HepG2 (cell line): Measurements from ENCODE around the gene TRAP1. TPM values are rescaled to one million over a fixed set of nuclear protein-coding genes. Genes with fewer than 3 reads are reported as not detected.

Experiments
- IKZF1 ChIP-seq: fragments of 450-650 bp; IDR thresholded peaks from 2 replicates; pipeline ENCODE4 v1.7.1; 2016
- NCOA5 ChIP-seq: sonication (generic); formaldehyde crosslinking; IDR thresholded peaks from 2 replicates; pipeline ENCODE4 v1.4.0; 2020; ENCODE audit warnings: missing genetic modification reagents
- NCOR1 ChIP-seq: fragments of 200-600 bp; sonication (generic); IDR thresholded peaks from 2 replicates; pipeline ENCODE4 v1.7.0; 2017; ENCODE audit warnings: antibody characterized with exemption, low read length, borderline replicate concordance
- NFIB ChIP-seq: sonication (generic); formaldehyde crosslinking; IDR thresholded peaks from 2 replicates; pipeline ENCODE4 v1.9.0; 2021; ENCODE audit warnings: missing genetic modification reagents, mild to moderate bottlenecking, borderline replicate concordance
- SMAD1 ChIP-seq: sonication (generic); formaldehyde crosslinking; IDR thresholded peaks from 2 replicates; pipeline ENCODE4 v1.4.0; 2020; ENCODE audit warnings: missing genetic modification reagents, low read depth, mild to moderate bottlenecking, borderline replicate concordance
- SOX5 ChIP-seq: IDR thresholded peaks from 2 replicates; pipeline ENCODE4 v1.6.1; 2016; ENCODE audit warnings: borderline replicate concordance
- SP140L ChIP-seq: sonication (generic); formaldehyde crosslinking; IDR thresholded peaks from 2 replicates; pipeline ENCODE4 v1.4.0; 2020; ENCODE audit warnings: missing genetic modification reagents, borderline replicate concordance
- TCF7 ChIP-seq: sonication (generic); IDR thresholded peaks from 2 replicates; pipeline ENCODE4 v1.6.1; 2016; ENCODE audit warnings: antibody characterized with exemption, low read depth
- ZKSCAN5 ChIP-seq: sonication (generic); formaldehyde crosslinking; IDR thresholded peaks from 2 replicates; pipeline ENCODE4 v1.5.1; 2020; ENCODE audit warnings: mild to moderate bottlenecking, missing genetic modification reagents
- ZNF317 ChIP-seq: sonication (generic); formaldehyde crosslinking; IDR thresholded peaks from 2 replicates; pipeline ENCODE4 v1.5.0; 2020; ENCODE audit warnings: mild to moderate bottlenecking, missing genetic modification reagents
- ZNF644 ChIP-seq: IDR thresholded peaks from 2 replicates; pipeline ENCODE4 v1.6.1; 2016; ENCODE audit warnings: low read depth
- polyA plus RNA-seq, 8 experiments: library from polyadenylated mRNA; depleted of rRNA in 3 of 8; stranded (reverse) in 7 of 8; unstranded in 1 of 8; fragments of >200 nt; fragmentation: Illumina TruSeq in 4 of 8; extraction: Trizol in 4 of 8; gene quantifications; 2 replicates each; pipeline versions ENCODE4 v1.2.1 to v1.2.3, GENCODE V29; 2011 to 2016; ENCODE audit warnings: low read depth in 4 of 8, missing spikeins in 1 of 8, mixed read lengths in 1 of 8; ENCODE audit not compliant: insufficient read depth in 1 of 8
- total RNA-seq, 5 experiments: library from RNA; depleted of rRNA; stranded (reverse); fragments of >200 nt; fragmentation: Illumina TruSeq; extraction: Trizol; gene quantifications; 2 replicates each; pipeline ENCODE4 v1.2.3, GENCODE V29; 2016; ENCODE audit warnings: low read depth in 1 of 5
- TF ChIP-seq, protein P1 (sequence below): sonication (generic); formaldehyde crosslinking; IDR thresholded peaks from 2 replicates; pipeline ENCODE4 v1.5.1; 2020; ENCODE audit warnings: mild to moderate bottlenecking, missing genetic modification reagents
- TF ChIP-seq, protein P2 (sequence below): sonication (generic); formaldehyde crosslinking; IDR thresholded peaks from 2 replicates; pipeline ENCODE4 v1.8.0; 2022; ENCODE audit warnings: missing genetic modification reagents, mild to moderate bottlenecking, inconsistent platforms, borderline replicate concordance
- TF ChIP-seq, protein P3 (sequence below): sonication (generic); formaldehyde crosslinking; IDR thresholded peaks from 2 replicates; pipeline ENCODE4 v1.5.0; 2020; ENCODE audit warnings: mild to moderate bottlenecking, missing genetic modification reagents, borderline replicate concordance

The TRAP1 gene
- total and polyA plus RNA-seq, 2 of the 13 experiments (the other 11 are each of a cell fraction or from before 2014, with no cell fraction given): 127 to 240 TPM

DNA sequence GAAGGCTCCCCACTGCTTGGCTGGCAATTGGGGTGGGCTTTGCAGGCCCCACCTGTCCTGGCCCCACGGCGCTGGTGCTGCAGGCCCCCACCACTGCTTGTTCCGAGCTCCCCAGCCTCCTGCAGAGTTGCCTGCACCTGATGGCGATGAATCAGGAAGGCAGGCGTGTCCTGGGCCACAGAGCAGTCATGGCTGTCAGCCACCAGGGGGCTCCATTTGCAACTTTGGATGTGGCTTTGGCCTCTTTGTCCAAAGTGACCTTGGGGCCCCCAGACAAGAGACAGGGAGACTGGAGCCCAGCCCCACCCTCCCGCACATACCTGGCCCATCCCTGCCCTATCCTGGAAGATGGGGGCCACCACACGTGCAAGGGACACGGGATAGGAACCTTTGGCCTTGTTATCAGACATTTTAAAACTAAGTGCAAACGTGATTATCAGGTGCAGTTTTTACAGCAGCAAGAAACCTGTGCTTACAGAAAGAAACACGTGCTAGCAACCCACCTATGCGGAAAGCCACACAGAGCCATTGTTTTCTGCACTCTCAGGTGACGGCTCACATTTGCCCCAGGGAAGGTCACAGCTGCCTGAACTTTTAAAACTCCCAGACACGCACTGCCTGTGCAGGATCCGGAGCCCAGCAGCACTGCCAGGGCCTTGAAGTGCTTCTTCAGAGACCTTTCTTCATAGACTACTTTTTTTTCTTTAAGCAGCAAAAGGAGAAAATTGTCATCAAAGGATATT, 62.9 kb downstream of the TRAP1 start, which contains the start of gene DNASE1 (continued):
- TF ChIP-seq, protein P1, sequence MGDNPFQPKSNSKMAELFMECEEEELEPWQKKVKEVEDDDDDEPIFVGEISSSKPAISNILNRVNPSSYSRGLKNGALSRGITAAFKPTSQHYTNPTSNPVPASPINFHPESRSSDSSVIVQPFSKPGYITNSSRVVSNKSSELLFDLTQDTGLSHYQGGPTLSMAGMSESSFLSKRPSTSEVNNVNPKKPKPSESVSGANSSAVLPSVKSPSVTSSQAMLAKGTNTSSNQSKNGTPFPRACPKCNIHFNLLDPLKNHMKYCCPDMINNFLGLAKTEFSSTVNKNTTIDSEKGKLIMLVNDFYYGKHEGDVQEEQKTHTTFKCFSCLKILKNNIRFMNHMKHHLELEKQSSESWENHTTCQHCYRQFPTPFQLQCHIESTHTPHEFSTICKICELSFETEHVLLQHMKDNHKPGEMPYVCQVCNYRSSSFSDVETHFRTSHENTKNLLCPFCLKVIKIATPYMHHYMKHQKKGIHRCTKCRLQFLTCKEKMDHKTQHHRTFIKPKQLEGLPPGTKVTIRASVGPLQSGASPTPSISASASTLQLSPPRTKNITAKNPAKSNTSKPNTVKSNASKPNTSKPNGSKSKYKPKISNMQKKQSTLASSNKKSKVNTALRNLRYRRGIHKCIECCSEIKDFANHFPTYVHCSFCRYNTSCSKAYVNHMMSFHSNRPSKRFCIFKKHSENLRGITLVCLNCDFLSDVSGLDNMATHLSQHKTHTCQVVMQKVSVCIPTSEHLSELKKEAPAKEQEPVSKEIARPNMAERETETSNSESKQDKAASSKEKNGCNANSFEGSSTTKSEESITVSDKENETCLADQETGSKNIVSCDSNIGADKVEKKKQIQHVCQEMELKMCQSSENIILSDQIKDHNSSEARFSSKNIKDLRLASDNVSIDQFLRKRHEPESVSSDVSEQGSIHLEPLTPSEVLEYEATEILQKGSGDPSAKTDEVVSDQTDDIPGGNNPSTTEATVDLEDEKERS (CRISPR knock-in tag): peak; percentile 84; the same call in 1 of the 2 replicates
- TF ChIP-seq, protein P2, sequence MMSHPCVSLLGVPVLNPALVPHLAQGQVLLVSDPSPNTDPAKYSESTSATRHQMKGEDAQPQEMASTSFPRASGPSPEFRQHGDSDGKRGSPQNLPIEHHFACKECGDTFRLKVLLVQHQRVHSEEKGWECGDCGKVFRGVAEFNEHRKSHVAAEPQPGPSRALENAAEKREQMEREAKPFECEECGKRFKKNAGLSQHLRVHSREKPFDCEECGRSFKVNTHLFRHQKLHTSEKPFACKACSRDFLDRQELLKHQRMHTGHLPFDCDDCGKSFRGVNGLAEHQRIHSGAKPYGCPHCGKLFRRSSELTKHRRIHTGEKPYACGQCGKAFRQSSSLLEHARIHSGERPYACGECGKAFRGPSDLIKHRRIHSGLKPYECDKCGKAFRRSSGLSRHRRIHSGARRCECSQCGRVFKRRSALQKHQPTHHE (CRISPR knock-in tag): no peak; the same call in 1 of the 2 replicates
- TF ChIP-seq NFIB (CRISPR knock-in tag) (no peak), TCF7 (no peak), SP140L (CRISPR knock-in tag) (no peak), ZNF644 (CRISPR knock-in tag) (peak; percentile 94), IKZF1 (no peak), NCOA5 (CRISPR knock-in tag) (no peak), SMAD1 (no peak), ZNF317 (CRISPR knock-in tag) (no peak), ZKSCAN5 (CRISPR knock-in tag) (peak; percentile 60; the same call in 1 of the 2 replicates), NCOR1 (no peak; the same call in 1 of the 2 replicates), SOX5 (peak; percentile 76)
- TF ChIP-seq, protein P3, sequence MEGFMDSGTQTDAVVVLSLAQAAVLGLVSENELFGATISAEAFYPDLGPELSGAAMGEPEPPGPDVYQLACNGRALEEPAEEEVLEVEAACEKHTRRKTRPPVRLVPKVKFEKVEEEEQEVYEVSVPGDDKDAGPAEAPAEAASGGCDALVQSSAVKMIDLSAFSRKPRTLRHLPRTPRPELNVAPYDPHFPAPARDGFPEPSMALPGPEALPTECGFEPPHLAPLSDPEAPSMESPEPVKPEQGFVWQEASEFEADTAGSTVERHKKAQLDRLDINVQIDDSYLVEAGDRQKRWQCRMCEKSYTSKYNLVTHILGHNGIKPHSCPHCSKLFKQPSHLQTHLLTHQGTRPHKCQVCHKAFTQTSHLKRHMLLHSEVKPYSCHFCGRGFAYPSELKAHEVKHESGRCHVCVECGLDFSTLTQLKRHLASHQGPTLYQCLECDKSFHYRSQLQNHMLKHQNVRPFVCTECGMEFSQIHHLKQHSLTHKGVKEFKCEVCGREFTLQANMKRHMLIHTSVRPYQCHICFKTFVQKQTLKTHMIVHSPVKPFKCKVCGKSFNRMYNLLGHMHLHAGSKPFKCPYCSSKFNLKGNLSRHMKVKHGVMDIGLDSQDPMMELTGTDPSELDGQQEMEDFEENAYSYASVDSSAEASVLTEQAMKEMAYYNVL (CRISPR knock-in tag): peak; percentile 33; the same call in 1 of the 2 replicates
